Memory B cell (primary cell): ENCODE data around the gene CCDC24.

Experiments
- ATAC-seq: fragments of 150-1000 bp; cut with Tn5 transposase; 2 replicates; pipeline ENCODE4 v1.10.0; 2021; ENCODE audit warnings: low read depth, mild to moderate bottlenecking, moderate library complexity
- DNase-seq, 2 donors: peaks; one replicate each; pipeline ENCODE4 v3.0.0; 2022; ENCODE audit warnings: low spot score in 2 of 2
- H3K27ac Mint-ChIP-seq: one replicate; pipeline ENCODE4 v1.8.0; 2022; ENCODE audit warnings: mild to moderate bottlenecking, moderate library complexity, mixed read lengths
- H3K27me3 Mint-ChIP-seq: one replicate; pipeline ENCODE4 v1.8.0; 2022; ENCODE audit warnings: mixed read lengths
- H3K36me3 Mint-ChIP-seq: one replicate; pipeline ENCODE4 v1.8.0; 2022; ENCODE audit warnings: mild to moderate bottlenecking, mixed read lengths
- H3K4me1 Mint-ChIP-seq: one replicate; pipeline ENCODE4 v1.8.0; 2022; ENCODE audit warnings: mixed read lengths
- H3K4me3 Mint-ChIP-seq: one replicate; pipeline ENCODE4 v1.8.0; 2022; ENCODE audit warnings: mild to moderate bottlenecking, moderate library complexity, mixed read lengths
- H3K9me3 Mint-ChIP-seq: one replicate; pipeline ENCODE4 v1.8.0; 2022; ENCODE audit warnings: mixed read lengths

CCDC24 gene

DNA sequence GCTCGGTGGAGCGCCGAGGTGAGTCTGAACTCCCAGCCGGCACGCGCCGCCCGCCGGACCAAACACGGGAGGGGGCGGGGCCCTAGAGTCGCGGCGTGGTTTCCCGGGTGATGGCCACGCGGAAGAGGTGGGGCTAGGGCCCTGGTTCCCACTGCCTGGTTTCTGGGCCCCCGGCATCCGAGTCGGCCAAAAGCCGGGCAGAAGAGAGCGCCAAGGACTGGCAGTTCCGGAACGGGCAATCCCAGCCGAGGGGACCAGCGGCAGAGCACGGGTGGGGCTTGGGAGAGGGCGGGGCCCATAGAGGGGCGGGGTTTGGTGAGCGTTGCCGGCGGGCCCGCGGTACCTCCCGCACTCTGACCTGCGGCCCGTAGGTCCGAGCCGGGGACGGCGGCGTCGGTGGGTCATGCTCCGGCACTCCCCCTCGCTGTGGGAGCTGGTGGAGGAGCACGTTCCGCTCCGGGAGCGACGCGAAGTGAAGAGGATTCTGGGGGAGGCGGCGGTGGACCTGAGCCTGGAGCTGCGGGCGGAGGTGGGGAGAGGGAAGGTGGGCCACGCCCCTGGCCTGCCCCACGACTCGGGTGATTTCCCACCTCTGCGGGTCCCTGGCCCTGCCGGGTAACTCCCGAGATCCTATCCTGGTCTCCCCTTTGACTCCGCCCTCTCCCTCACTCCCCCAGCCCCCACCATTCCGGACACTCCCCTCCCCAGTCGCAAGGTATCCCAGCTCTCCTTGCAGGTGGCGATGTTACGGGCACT, at the start of gene CCDC24:
TSS of gene CCDC24 (plus strand) at position 124 of the 756 bp plus-strand sequence. CDS start at position 404, 280 bp downstream.
- ATAC-seq: peak; percentile 82
- Mint-ChIP-seq H3K4me3 (peak within 1 kb of the TSS; percentile 99), H3K9me3 (no peaks in the 10 kb centered on the region), H3K36me3 (no peaks in the 10 kb centered on the region), H3K4me1 (peaks cover 23% of the 10 kb centered on the region), H3K27ac (peak within 1 kb of the TSS; percentile 94), H3K27me3 (no peaks in the 10 kb centered on the region)
- DNase-seq: peak; percentile 67 to 74

DNA sequence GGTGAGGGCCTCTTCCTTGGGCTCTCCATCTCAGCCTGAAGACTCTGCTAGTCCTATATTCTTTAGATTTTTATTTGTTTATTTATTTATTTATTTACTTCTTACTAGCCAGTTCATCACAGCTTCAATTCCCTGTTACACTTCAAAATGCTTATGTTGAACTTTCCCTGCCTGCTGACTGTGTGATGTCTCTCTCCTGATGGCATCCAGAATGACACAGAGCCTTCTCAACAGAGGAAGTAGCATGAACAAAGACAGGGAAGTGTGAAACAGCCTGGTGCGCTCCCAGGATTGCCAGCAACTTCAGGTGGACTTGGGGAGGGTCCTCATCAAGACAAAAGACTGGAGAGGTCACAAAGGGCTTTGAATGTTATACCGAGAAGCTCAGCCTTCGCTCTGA, 49.0 kb upstream of the CCDC24 start:
- Mint-ChIP-seq H3K4me3 (no peak overlapping the region), H3K9me3 (no peaks in the 10 kb centered on the region), H3K27me3 (no peaks in the 10 kb centered on the region), H3K36me3 (peaks cover 11% of the 10 kb centered on the region), H3K27ac (no peak overlapping the region), H3K4me1 (peaks cover 23% of the 10 kb centered on the region)
- no peak for ATAC-seq
- no peak for DNase-seq

DNA sequence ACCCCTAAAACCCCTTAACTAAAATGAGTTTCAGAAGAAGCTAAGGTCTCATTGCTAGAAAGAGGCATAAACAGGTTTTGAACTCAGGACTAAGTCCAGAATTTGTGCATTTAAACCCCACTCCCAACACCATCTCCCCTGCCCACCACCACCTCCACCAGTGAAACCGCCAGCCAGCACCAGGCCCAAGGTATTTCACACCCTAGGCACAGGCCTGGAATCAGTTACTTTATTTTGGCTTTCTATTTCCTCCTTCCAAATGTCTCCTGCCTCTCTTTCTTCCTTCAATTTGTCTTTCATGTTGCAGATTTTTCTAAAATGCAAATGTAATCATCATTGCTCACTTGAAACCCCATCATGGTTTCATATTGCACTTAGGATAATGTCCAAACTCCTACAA, 46.5 kb upstream of the CCDC24 start:
- ATAC-seq: no peak
- no peak overlapping the region for H3K27ac Mint-ChIP-seq
- no peaks in the 10 kb centered on the region for H3K27me3 Mint-ChIP-seq
- no peak for DNase-seq
- peak overlapping the region; percentile 59 for H3K4me3 Mint-ChIP-seq
- H3K36me3 Mint-ChIP-seq: peaks cover 8% of the 10 kb centered on the region
- no peaks in the 10 kb centered on the region for H3K9me3 Mint-ChIP-seq
- peaks cover 23% of the 10 kb centered on the region for H3K4me1 Mint-ChIP-seq

DNA sequence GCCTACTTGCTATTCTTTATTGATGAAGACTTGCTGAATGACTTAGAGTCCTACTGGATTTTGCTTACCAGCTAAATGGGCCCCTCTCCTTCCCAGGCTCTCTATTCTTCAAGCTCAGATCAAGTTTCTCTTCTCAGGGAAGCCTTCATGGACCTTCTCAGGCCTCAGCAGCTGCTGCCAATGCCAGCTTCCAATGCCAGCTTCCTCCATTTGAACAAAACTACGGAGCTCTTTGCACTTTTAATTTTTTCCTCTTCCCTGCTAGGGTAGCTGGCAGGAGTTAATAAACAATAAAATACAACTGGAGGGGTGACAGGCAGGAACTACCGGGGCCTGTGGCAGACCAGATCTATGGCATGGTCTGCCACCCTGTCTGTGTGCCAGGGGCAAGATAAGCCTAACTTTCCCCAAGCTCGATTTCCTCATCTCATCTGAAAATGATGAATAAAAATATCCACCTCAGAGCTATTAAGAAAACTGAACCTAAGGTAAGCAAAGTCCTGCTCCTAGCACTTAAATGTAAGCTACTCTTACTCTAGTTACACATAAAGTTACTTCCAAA, 45.6 kb upstream of the CCDC24 start:
- Mint-ChIP-seq H3K27me3 (no peaks in the 10 kb centered on the region), H3K4me1 (peaks cover 28% of the 10 kb centered on the region), H3K27ac (peak overlapping the region; percentile 97), H3K36me3 (peaks cover 10% of the 10 kb centered on the region), H3K4me3 (peak overlapping the region; percentile 95), H3K9me3 (no peaks in the 10 kb centered on the region)
- ATAC-seq: no peak
- no peak for DNase-seq

DNA sequence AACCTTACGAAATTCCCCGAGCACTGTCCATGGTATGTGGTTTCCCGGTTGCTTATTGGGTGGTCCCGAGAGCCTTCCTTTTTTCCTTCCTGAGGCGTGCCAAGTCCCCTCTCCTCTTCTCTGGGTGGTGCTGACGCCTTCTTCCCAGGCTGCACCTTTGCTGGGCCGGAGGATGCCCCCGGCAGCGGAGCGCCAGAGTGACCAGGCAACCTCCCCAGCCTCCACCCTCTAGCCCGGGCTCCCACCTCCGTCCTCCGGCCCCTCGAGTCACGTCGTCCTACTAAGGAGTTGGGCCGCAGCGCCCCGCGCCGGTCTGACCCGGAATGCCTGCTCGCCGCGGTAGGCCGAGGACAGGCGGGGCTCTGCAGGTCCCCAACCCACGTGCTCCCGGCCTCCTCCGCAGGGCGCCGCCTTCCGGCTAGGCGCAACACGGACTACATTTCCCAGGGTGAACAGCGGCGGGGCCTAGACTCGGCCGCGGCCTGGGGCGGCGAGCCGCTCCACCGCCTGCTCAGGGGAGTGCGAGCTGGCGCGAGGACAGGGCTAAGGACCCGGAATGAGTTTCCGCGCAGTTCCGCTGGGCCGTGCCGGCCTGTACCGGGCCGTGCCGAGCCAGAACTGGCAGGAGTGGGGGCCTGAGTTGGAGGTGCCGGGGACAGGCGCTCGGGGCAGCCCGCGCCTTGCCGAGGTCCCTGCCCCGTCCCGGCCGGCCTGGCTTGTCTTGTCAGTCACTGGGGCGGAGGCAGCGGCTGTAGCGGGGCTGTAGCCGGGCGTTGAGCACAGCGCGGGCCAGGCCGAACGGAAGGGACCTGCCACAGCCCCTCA, 45.0 kb upstream of the CCDC24 start, which contains the start of gene IPO13:
TSS of gene IPO13 (plus strand) at position 715 of the 825 bp plus-strand sequence. CDS start 651 bp downstream, outside the sequence.
- ATAC-seq: peak; percentile 92
- H3K4me1 Mint-ChIP-seq: peaks cover 34% of the 10 kb centered on the region

DNA sequence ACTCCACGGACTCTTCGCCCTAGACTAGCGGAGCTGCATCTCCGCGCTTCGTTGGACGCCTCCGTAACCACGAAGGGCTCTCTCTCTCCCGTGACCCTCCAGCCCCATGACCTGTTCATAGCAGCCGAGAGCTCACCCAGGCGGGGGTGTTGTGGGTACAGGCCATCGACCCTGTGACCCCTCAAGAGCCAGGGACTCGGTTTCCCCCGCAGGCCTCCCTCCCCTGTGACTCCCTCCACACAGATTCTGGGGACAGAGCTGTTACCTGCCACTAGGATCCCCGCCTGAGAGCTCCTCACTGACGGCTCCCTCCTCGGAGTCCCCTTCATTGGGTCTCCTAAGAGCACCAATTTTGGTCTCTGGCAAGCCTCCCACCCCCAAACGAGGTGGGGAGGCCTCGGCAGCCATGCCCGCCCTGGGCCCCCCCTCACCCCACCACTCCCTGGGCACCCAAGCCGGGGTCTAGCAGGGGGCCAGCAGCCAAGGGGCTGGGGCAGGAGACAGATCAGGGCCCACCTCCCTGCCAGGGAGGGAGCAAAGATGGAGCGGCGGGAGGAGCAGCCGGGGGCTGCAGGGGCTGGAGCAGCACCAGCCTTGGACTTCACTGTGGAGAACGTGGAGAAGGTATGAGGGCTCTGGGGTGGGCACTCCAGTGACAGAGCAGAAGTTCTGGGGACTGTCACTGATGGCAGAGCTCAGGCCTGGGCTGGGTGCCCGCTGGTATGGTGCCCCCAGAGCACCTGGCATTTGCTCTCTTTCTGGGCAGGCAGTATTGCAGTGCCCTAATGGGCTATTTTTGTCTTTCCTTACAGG, 44.1 kb upstream of the CCDC24 start:
- Mint-ChIP-seq H3K27me3 (no peaks in the 10 kb centered on the region), H3K9me3 (no peaks in the 10 kb centered on the region), H3K4me3 (peak overlapping the region; percentile 95), H3K27ac (peak overlapping the region; percentile 97), H3K4me1 (peaks cover 34% of the 10 kb centered on the region), H3K36me3 (peaks cover 9% of the 10 kb centered on the region)
- no peak for DNase-seq
- peak; percentile 2 for ATAC-seq

More for the DNA sequence above, 45.0 kb upstream of the CCDC24 start, which contains the start of gene IPO13:
- H3K36me3 Mint-ChIP-seq: peaks cover 11% of the 10 kb centered on the region
- H3K9me3 Mint-ChIP-seq: no peaks in the 10 kb centered on the region
- H3K27ac Mint-ChIP-seq: peak within 1 kb of the TSS; percentile 97
- peak within 1 kb of the TSS; percentile 95 for H3K4me3 Mint-ChIP-seq
- peak; percentile 96 to 100 for DNase-seq
- no peaks in the 10 kb centered on the region for H3K27me3 Mint-ChIP-seq

DNA sequence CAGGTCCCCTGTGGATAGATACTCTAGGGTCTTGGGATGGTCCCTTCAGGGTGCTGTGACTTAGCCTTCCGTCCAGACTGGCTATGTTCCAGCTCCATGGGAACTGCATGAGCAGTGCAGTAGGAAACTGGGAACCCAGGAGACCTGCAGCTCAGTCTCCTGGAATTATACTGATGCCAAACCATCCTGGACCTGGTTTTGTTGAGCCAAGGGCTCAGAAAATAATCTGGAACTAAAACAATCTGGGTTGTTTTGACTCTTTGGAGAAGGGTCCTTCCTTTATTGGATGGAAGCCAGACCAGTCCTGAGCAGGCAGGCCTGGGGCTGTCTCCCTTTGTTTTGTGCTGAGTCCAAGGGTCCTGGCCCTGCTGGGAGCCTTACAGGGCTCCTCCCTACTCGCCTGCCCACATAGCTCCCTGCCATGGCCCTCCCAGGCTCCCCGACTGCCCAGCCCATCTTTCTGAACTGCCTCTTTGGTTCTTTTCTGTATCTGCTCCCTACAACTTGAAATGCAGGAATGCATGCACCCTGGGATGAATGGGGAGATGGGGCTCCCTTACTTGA, 43.4 kb upstream of the CCDC24 start:
- Mint-ChIP-seq H3K9me3 (no peaks in the 10 kb centered on the region), H3K4me3 (peak overlapping the region; percentile 95), H3K36me3 (peaks cover 6% of the 10 kb centered on the region), H3K4me1 (peaks cover 30% of the 10 kb centered on the region), H3K27me3 (no peaks in the 10 kb centered on the region), H3K27ac (peak overlapping the region; percentile 97)
- ATAC-seq (no peak), DNase-seq (no peak)

DNA sequence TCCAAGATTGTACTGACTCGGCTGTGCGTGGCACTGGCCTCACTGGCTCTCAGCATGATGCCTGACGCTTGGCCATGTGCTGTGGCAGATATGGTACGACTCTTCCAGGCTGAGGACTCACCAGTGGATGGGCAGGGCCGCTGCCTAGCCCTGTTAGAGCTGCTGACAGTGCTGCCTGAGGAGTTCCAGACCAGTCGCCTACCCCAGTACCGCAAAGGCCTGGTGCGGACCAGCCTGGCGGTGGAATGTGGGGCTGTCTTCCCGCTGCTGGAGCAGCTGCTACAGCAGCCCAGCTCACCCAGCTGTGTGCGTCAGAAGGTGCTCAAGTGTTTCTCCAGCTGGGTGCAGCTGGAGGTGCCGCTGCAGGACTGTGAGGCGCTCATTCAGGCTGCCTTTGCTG, 41.7 kb upstream of the CCDC24 start:
- DNase-seq: no peak
- no peaks in the 10 kb centered on the region for H3K9me3 Mint-ChIP-seq
- H3K27me3 Mint-ChIP-seq: no peaks in the 10 kb centered on the region
- peaks cover 6% of the 10 kb centered on the region for H3K36me3 Mint-ChIP-seq
- no peak overlapping the region for H3K4me3 Mint-ChIP-seq
- H3K27ac Mint-ChIP-seq: no peak overlapping the region
- peaks cover 30% of the 10 kb centered on the region for H3K4me1 Mint-ChIP-seq
- ATAC-seq: no peak

DNA sequence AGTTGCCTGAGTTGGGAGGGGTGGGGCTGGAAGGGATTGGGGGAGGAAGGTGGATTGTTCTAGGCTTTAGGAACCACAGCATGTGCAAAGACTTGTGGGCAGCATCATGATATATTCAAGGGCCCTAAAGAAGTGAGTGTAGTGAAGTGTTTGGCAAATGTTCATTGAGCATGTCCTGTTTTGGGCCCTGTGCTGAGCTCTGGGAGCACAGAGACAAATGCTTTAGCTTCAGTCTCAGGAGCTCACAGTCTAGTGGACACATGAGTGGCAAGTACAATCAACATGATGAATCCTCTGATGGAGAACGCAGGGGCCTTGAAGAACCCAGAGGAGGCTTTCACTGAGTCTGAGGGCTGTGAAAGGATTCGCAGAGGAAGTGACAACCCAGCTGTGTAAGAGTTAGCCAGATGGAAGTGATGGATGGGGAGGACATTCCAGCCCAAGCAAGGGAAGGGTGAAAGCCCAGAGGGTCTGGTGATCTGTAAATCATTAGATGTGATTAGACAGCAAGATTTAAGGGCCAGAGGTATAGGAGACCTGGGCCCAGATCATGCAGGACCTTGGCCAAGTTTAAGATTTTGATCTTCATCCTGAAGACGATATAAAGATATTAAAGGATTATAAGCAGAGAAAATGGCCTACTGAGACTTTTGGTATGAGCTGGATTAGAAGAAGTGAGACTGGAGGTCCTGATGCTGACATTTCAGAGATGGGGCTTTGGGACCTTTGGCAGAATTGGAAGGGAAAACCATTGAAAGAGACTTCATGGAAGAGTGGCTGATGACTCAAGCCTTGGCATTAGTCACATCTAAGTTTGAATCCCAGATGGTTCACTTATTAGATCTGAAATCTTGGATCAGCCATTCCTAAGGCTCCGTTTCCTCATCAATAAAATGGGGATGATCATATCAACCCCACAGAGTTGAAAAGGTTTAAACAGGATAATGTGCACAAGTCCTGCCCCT, 40.1 kb upstream of the CCDC24 start:
- DNase-seq (no peak), ATAC-seq (no peak)
- peaks cover 6% of the 10 kb centered on the region for H3K36me3 Mint-ChIP-seq
- no peak overlapping the region for H3K4me3 Mint-ChIP-seq
- H3K9me3 Mint-ChIP-seq: no peaks in the 10 kb centered on the region
- H3K27me3 Mint-ChIP-seq: no peaks in the 10 kb centered on the region
- H3K4me1 Mint-ChIP-seq: peaks cover 22% of the 10 kb centered on the region
- no peak overlapping the region for H3K27ac Mint-ChIP-seq

DNA sequence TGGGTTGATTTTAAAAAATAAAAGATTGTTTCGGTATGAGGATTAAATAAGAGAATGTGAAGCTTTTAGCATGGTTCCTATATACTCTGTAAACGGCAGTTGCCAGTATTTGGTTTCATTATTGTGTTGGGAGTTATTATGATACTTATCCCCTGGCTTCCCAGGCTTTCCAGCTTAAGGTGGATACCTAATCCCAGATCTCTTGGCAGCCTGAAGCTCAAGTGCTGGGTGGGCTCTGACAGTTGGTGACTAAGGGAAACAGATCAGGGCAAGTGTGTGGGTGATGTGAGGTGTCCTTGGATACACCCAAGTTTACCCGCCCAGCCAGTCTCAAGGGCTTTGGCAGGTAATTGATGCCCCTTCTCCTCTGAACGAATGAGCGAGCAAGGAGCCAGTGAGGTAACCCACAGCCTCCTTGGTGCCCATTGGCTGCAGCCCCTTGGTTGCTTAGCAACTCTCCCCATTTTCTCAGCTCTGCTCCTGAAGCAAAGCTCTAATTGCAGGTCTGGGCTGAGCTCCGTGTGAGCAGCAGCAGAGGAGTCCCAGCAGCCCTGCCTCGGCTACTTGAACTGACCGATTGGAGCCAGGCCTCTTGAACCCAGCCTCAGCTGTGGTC, 38.6 kb upstream of the CCDC24 start:
- ATAC-seq: no peak
- Mint-ChIP-seq H3K27me3 (no peaks in the 10 kb centered on the region), H3K4me1 (peaks cover 21% of the 10 kb centered on the region), H3K36me3 (peaks cover 10% of the 10 kb centered on the region), H3K4me3 (no peak overlapping the region), H3K9me3 (no peaks in the 10 kb centered on the region), H3K27ac (no peak overlapping the region)
- DNase-seq: no peak

DNA sequence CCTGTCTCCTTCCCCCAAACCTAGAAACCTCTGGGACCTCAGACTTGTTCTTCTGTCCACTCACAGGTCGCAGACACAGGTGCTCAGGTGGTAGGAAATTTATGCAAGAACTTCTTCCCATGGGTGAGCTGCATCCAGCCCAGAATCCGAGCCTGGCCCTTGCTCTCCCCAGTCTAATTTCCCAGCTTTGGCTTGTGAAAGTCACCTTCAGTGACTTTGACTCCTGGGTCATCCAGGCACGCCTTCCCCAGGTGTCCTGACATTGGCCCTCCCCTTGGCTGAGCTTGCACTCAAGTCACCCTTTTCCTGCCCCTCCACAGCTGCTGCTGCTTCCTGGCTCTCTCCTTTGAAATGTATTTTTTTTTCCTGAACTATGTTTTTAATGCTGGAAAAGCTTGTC, 38.0 kb upstream of the CCDC24 start:
- Mint-ChIP-seq H3K36me3 (peaks cover 13% of the 10 kb centered on the region), H3K4me1 (peaks cover 18% of the 10 kb centered on the region), H3K4me3 (no peak overlapping the region), H3K27me3 (no peaks in the 10 kb centered on the region), H3K27ac (no peak overlapping the region), H3K9me3 (no peaks in the 10 kb centered on the region)
- no peak for ATAC-seq
- DNase-seq: no peak

DNA sequence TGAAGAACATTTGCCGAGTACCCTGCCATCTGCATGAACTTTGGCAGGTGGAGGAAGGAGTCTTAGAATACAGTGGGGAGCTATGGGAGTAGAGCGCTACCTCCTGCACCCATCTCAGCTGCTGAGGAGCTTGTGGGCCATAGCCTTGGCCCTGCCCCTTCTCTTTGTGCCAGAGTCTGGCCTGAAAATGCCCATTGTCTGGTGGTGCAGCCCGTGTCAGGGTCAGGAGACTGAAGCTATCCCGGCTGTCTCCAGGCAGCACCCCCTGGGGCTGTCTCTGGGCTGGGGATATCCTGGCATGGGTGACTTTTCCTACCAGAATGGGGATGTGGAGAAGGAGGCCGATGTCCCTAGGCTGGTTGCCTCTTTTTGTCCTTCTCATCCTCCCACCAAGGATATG, 37.4 kb upstream of the CCDC24 start:
- H3K4me1 Mint-ChIP-seq: peaks cover 18% of the 10 kb centered on the region
- DNase-seq (no peak), ATAC-seq (no peak)
- H3K4me3 Mint-ChIP-seq: no peak overlapping the region
- no peaks in the 10 kb centered on the region for H3K9me3 Mint-ChIP-seq
- H3K27ac Mint-ChIP-seq: no peak overlapping the region
- peaks cover 15% of the 10 kb centered on the region for H3K36me3 Mint-ChIP-seq
- no peaks in the 10 kb centered on the region for H3K27me3 Mint-ChIP-seq
